CD14-positive monocyte (primary cell): Measurements from ENCODE around the gene SLC6A14. TPM values are rescaled to one million over a fixed set of nuclear protein-coding genes. Genes with fewer than 3 reads are reported as not detected.

Experiments used
- DNase-seq, 3 donors: peaks; one replicate each; pipeline ENCODE4 v3.0.0-alpha.2; 2011 to 2022
- H2AFZ ChIP-seq: 2 replicates; pipeline ENCODE4 v1.6.0; 2012; ENCODE audit warnings: mild to moderate bottlenecking, low read depth, low read length, inconsistent platforms; ENCODE audit not compliant: insufficient read depth, poor library complexity, severe bottlenecking
- H3K27ac ChIP-seq, 2 donors: 1 replicate in 1 of 2; 2 replicates in 1 of 2; pipeline ENCODE4 v1.5.1; 2012 to 2013; ENCODE audit warnings: low read length in 2 of 2, control low read depth in 1 of 2, inconsistent platforms in 1 of 2, low read depth in 1 of 2, mild to moderate bottlenecking in 1 of 2
- H3K27me3 ChIP-seq, 2 donors: one replicate each; pipeline versions ENCODE4 v1.6.0 to v1.6.1; 2011 to 2013; ENCODE audit warnings: low read length in 2 of 2; ENCODE audit not compliant: control insufficient read depth in 2 of 2, insufficient read depth in 2 of 2
- H3K36me3 ChIP-seq, 2 donors: replicated peaks in 1 of 2; 1 replicate in 1 of 2; 2 replicates in 1 of 2; pipeline versions ENCODE4 v1.5.1 to v1.6.1; 2012 to 2013; ENCODE audit warnings: low read length in 2 of 2, control low read depth in 1 of 2, inconsistent platforms in 1 of 2, mild to moderate bottlenecking in 1 of 2; ENCODE audit not compliant: insufficient read depth in 2 of 2, control insufficient read depth in 1 of 2
- H3K4me1 ChIP-seq, 2 donors: 1 replicate in 1 of 2; 2 replicates in 1 of 2; pipeline versions ENCODE4 v1.5.1 to v1.6.1; 2012 to 2013; ENCODE audit warnings: low read length in 2 of 2, control low read depth in 1 of 2, inconsistent platforms in 1 of 2, mild to moderate bottlenecking in 1 of 2, moderate library complexity in 1 of 2; ENCODE audit not compliant: insufficient read depth in 2 of 2, control insufficient read depth in 1 of 2
- H3K4me2 ChIP-seq: replicated peaks from 2 replicates; pipeline ENCODE3; 2012; ENCODE audit warnings: low read length, moderate library complexity, mild to moderate bottlenecking; ENCODE audit not compliant: poor library complexity, severe bottlenecking; ENCODE audit errors: extremely low read depth
- H3K4me3 ChIP-seq, 3 experiments: fragments of 200-600 bp in 1 of 3; sonication (generic) in 1 of 3; replicated peaks in 1 of 3; 1 replicate in 2 of 3; 2 replicates in 1 of 3; pipeline ENCODE4 v1.5.1; 2011 to 2013; ENCODE audit warnings: low read length in 3 of 3, mild to moderate bottlenecking in 3 of 3, control low read depth in 2 of 3, low read depth in 2 of 3, inconsistent platforms in 1 of 3, moderate library complexity in 1 of 3
- H3K79me2 ChIP-seq: 2 replicates; pipeline ENCODE4 v1.6.0; 2012; ENCODE audit warnings: mild to moderate bottlenecking, control low read depth, inconsistent platforms, low read length, moderate library complexity; ENCODE audit not compliant: insufficient read depth
- H3K9ac ChIP-seq: 2 replicates; pipeline ENCODE4 v1.6.0; 2017; ENCODE audit warnings: low read length, mild to moderate bottlenecking; ENCODE audit not compliant: insufficient read depth, poor library complexity, severe bottlenecking
- H3K9me3 ChIP-seq, 2 donors: replicated peaks in 1 of 2; 1 replicate in 1 of 2; 2 replicates in 1 of 2; pipeline versions ENCODE4 v1.5.1 to v1.6.1; 2012 to 2013; ENCODE audit warnings: low read length in 2 of 2, control low read depth in 1 of 2; ENCODE audit not compliant: control insufficient read depth in 1 of 2, insufficient read depth in 1 of 2
- H4K20me1 ChIP-seq: 2 replicates; pipeline ENCODE4 v1.6.0; 2012; ENCODE audit warnings: mild to moderate bottlenecking, low read length, control low read depth, moderate library complexity; ENCODE audit not compliant: insufficient read depth
- H3K27ac Mint-ChIP-seq, 7 donors: one replicate each; pipeline ENCODE4 v1.8.0; 2020; ENCODE audit warnings: mild to moderate bottlenecking in 7 of 7, mixed read lengths in 7 of 7, moderate library complexity in 6 of 7, inconsistent platforms in 2 of 7
- H3K27me3 Mint-ChIP-seq, 3 donors: one replicate each; pipeline ENCODE4 v1.8.0; 2021 to 2022; ENCODE audit warnings: low read depth in 3 of 3, mild to moderate bottlenecking in 3 of 3, mixed read lengths in 3 of 3, moderate library complexity in 3 of 3, inconsistent platforms in 1 of 3
- H3K36me3 Mint-ChIP-seq, 2 donors: one replicate each; pipeline ENCODE4 v1.8.0; 2020; ENCODE audit warnings: mixed read lengths in 2 of 2, inconsistent platforms in 1 of 2, mild to moderate bottlenecking in 1 of 2
- H3K4me1 Mint-ChIP-seq: one replicate; pipeline ENCODE4 v1.8.0; 2020; ENCODE audit warnings: mild to moderate bottlenecking, mixed read lengths
- H3K4me3 Mint-ChIP-seq, 2 donors: one replicate each; pipeline ENCODE4 v1.8.0; 2020; ENCODE audit warnings: mild to moderate bottlenecking in 2 of 2, mixed read lengths in 2 of 2, moderate library complexity in 1 of 2
- H3K9me3 Mint-ChIP-seq, 7 donors: one replicate each; pipeline ENCODE4 v1.8.0; 2020 to 2022; ENCODE audit warnings: mixed read lengths in 7 of 7, mild to moderate bottlenecking in 6 of 7, moderate library complexity in 6 of 7, inconsistent platforms in 2 of 7
- WGBS: methylation state at CpG from one replicate; pipeline ENCODE4 v1.1.5; 2013; ENCODE audit warnings: missing lambda C conversion rate; ENCODE audit not compliant: insufficient coverage; 5-methylcytosine and 5-hydroxymethylcytosine counted together
- intact Hi-C, 2 donors: fragments of 100-400 bp; cut with micrococcal nuclease; formaldehyde crosslinking; loops; one replicate each; pipeline versions ENCODE4 v1.15.0 to v1.15.1; 2023
- polyA plus RNA-seq, 3 donors: library from polyadenylated mRNA; depleted of rRNA in 1 of 3; unstranded in 2 of 3; stranded (reverse) in 1 of 3; fragments of 300-500 nt in 2 of 3; fragments of >200 nt in 1 of 3; fragmentation: Illumina TruSeq in 2 of 3; gene quantifications; 1 replicate in 2 of 3; 2 replicates in 1 of 3; pipeline ENCODE4 v1.2.3, GENCODE V29; 2012 to 2021
- TF ChIP-seq, protein P1 (sequence below): fragments of 200-600 bp; IDR thresholded peaks from one replicate; pipeline ENCODE4 v1.8.0; 2022; ENCODE audit warnings: antibody characterized with exemption, mild to moderate bottlenecking

The SLC6A14 gene
- polyA plus RNA-seq, 3 donors = not detected

DNA sequence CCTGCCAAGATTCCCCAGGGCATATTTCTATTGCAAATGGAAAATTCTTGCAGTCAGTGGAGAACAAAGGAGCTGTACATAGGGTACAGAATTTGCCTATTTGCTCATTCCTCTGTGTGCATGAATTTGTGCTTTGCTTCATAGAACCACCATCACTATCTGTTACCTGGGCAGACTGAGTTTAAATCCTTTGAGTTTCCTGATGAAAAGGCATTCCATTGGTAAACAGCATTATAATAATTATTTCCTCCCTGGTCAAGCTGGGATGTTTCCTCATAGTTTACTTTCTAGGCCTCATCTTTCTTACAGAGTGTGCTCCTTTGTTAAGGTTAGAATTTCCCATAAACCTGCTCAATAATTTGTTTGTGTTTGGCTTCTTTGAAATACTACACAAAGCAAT, 809 bp upstream of the SLC6A14 start:
- H3K4me2 ChIP-seq = no peak overlapping the region
- TF ChIP-seq, protein P1, sequence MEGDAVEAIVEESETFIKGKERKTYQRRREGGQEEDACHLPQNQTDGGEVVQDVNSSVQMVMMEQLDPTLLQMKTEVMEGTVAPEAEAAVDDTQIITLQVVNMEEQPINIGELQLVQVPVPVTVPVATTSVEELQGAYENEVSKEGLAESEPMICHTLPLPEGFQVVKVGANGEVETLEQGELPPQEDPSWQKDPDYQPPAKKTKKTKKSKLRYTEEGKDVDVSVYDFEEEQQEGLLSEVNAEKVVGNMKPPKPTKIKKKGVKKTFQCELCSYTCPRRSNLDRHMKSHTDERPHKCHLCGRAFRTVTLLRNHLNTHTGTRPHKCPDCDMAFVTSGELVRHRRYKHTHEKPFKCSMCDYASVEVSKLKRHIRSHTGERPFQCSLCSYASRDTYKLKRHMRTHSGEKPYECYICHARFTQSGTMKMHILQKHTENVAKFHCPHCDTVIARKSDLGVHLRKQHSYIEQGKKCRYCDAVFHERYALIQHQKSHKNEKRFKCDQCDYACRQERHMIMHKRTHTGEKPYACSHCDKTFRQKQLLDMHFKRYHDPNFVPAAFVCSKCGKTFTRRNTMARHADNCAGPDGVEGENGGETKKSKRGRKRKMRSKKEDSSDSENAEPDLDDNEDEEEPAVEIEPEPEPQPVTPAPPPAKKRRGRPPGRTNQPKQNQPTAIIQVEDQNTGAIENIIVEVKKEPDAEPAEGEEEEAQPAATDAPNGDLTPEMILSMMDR = no peak
- H3K36me3 ChIP-seq = no peaks in the 10 kb centered on the region
- H3K27me3 Mint-ChIP-seq = peaks cover 0 to 12% (median 0%) of the 10 kb centered on the region in 3 donors
- H2AFZ ChIP-seq = no peak overlapping the region
- H3K9ac ChIP-seq = no peak overlapping the region
- H3K27ac ChIP-seq = no peak overlapping the region
- H3K79me2 ChIP-seq = no peaks in the 10 kb centered on the region
- H3K4me3 ChIP-seq = no peak overlapping the region
- H3K4me1 Mint-ChIP-seq = no peaks in the 10 kb centered on the region
- no peaks in the 10 kb centered on the region for H3K4me1 ChIP-seq
- H3K27ac Mint-ChIP-seq = no peak overlapping the region
- intact Hi-C loops = no loop called here
- no peaks in the 10 kb centered on the region for H3K27me3 ChIP-seq
- no peaks in the 10 kb centered on the region for H4K20me1 ChIP-seq
- no peak overlapping the region for H3K4me3 Mint-ChIP-seq
- no peaks in the 10 kb centered on the region for H3K36me3 Mint-ChIP-seq
- no peak for DNase-seq
- H3K9me3 ChIP-seq = no peaks in the 10 kb centered on the region
- H3K9me3 Mint-ChIP-seq = peaks cover 0 to 3% (median 0%) of the 10 kb centered on the region in 7 donors

DNA sequence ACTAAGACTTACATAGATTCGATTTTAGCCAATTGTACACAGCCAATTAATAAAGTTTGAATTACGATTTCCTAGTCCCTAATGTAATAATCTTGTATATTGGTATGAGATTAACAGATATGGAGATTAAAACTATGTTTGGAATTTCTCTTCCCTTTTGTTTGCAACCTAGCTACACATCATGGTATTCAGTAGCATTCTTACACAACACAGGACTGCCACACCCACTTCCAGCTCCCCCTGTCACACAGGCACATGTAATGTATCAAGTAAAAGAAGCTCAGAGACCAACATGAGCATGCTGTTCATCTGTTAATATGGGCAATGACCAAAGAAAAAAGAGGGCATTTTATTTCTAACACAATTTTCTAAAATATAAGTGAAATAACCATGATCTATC, 12.8 kb downstream of the SLC6A14 start:
- no peaks in the 10 kb centered on the region for H3K9me3 ChIP-seq
- H3K9ac ChIP-seq = no peak overlapping the region
- no peak overlapping the region for H3K4me2 ChIP-seq
- Mint-ChIP-seq H3K36me3 (no peaks in the 10 kb centered on the region), H3K4me3 (no peak overlapping the region), H3K27me3 (peaks cover 0 to under 1% (median 0%) of the 10 kb centered on the region in 3 donors), H3K27ac (no peak overlapping the region), H3K4me1 (no peaks in the 10 kb centered on the region), H3K9me3 (no peaks in the 10 kb centered on the region)
- intact Hi-C loops = no loop called here
- H3K4me1 ChIP-seq = no peaks in the 10 kb centered on the region
- no peaks in the 10 kb centered on the region for H3K79me2 ChIP-seq
- no peak overlapping the region for H2AFZ ChIP-seq
- no peak for DNase-seq
- TF ChIP-seq, protein P1 = no peak
- H3K4me3 ChIP-seq = no peak overlapping the region
- H3K27me3 ChIP-seq = no peaks in the 10 kb centered on the region
- no peak overlapping the region for H3K27ac ChIP-seq
- WGBS = no CpG with 5 or more reads among the region's 2 CpGs
- no peaks in the 10 kb centered on the region for H3K36me3 ChIP-seq
- no peaks in the 10 kb centered on the region for H4K20me1 ChIP-seq
